Breast epithelium (tissue), 4 donors: ENCODE measurements around the gene TRPC3. TPM values are rescaled to one million over a fixed set of nuclear protein-coding genes. Genes with fewer than 3 reads are reported as not detected.

Experiments
- DNase-seq, 2 donors: peaks; one replicate each; pipeline ENCODE4 v3.0.0-alpha.2; 2019; ENCODE audit warnings: low spot score in 2 of 2
- H3K27ac ChIP-seq, 2 donors: fragments of 200-600 bp; sonication (generic) in 1 of 2; one replicate each; pipeline ENCODE4 v1.5.1; 2016 to 2019; ENCODE audit warnings: mild to moderate bottlenecking in 1 of 2
- H3K27me3 ChIP-seq, 2 donors: fragments of 200-600 bp; sonication (generic) in 1 of 2; one replicate each; pipeline versions ENCODE4 v1.5.1 to v1.6.0; 2017 to 2019; ENCODE audit warnings: control low read depth in 1 of 2, mild to moderate bottlenecking in 1 of 2
- H3K36me3 ChIP-seq: fragments of 200-600 bp; one replicate; pipeline ENCODE4 v1.5.1; 2019
- H3K4me1 ChIP-seq, 2 donors: fragments of 200-600 bp; sonication (generic); one replicate each; pipeline ENCODE4 v1.5.1; 2016 to 2019; ENCODE audit warnings: control low read depth in 1 of 2
- H3K4me3 ChIP-seq, 3 donors: fragments of 200-600 bp; sonication (generic); 1 replicate in 2 of 3; 2 replicates in 1 of 3; pipeline ENCODE4 v1.5.1; 2016 to 2019; ENCODE audit warnings: mild to moderate bottlenecking in 3 of 3, moderate library complexity in 2 of 3
- H3K9me3 ChIP-seq, 2 donors: fragments of 200-600 bp; sonication (generic) in 1 of 2; one replicate each; pipeline ENCODE4 v1.5.1; 2016 to 2019; ENCODE audit warnings: control low read depth in 1 of 2
- CTCF ChIP-seq, 3 donors: fragments of 450-650 bp; IDR thresholded peaks; one replicate each; pipeline ENCODE4 v1.5.1; 2016 to 2017; ENCODE audit warnings: antibody characterized with exemption in 3 of 3, mild to moderate bottlenecking in 3 of 3, moderate library complexity in 3 of 3
- POLR2A ChIP-seq: fragments of 450-650 bp; IDR thresholded peaks from one replicate; pipeline ENCODE4 v1.6.1; 2016; ENCODE audit warnings: antibody characterized with exemption, mild to moderate bottlenecking, moderate library complexity
- POLR2AphosphoS5 ChIP-seq, 3 donors: sonication (generic); formaldehyde crosslinking; IDR thresholded peaks; one replicate each; pipeline ENCODE4 v1.6.1; 2017; ENCODE audit warnings: antibody characterized with exemption in 3 of 3
- intact Hi-C: fragments of 100-400 bp; cut with DNase I; formaldehyde crosslinking; loops from one replicate; pipeline ENCODE4 v1.15.1; 2023; ENCODE audit warnings: low total_unique reads
- total RNA-seq, 3 donors: library from RNA; depleted of rRNA; stranded (reverse); fragments of >200 nt; gene quantifications; one replicate each; pipeline ENCODE4 v1.1.0, GENCODE V29; 2016

Gene TRPC3
- total RNA-seq, 3 donors from 2014 or later: 0.64 to 0.98 (median 0.88) TPM

GRCh38 chr4:121873604-121874003, 78.3 kb downstream of the TRPC3 start:
- DNase-seq: no peak
- Histone ChIP-seq H3K9me3 (no peaks in the 10 kb centered on the region), H3K4me3 (no peak overlapping the region), H3K36me3 (peaks cover 4% of the 10 kb centered on the region), H3K27me3 (no peaks in the 10 kb centered on the region), H3K27ac (no peak overlapping the region), H3K4me1 (no peaks in the 10 kb centered on the region)
- no peak for TF ChIP-seq CTCF (IDR thresholded peaks at IDR 0.05)
- TF ChIP-seq POLR2AphosphoS5 (IDR thresholded peaks at IDR 0.05): no peak
- intact Hi-C loops: no loop called here

- Histone ChIP-seq H3K4me3 (peak within 1 kb of the TSS; percentile 68 to 78 (median 75)), H3K27me3 (no peaks in the 10 kb centered on the region), H3K36me3 (peaks cover 3% of the 10 kb centered on the region), H3K4me1 (no peaks in the 10 kb centered on the region), H3K27ac (peak within 1 kb of the TSS; percentile 86 to 89), H3K9me3 (no peaks in the 10 kb centered on the region)
- TF ChIP-seq POLR2AphosphoS5 (IDR thresholded peaks at IDR 0.05) (peak in 2 of 3 donors; percentile 70 to 72), POLR2A (peak; percentile 48), CTCF (IDR thresholded peaks at IDR 0.05) (no peak)
- intact Hi-C loops: no loop called here
- DNase-seq: peak; percentile 92 to 95
Measured at GRCh38 chr4:121869841-121870822, 81.7 kb downstream of the TRPC3 start, which contains the start of gene BBS7. Gene BBS7 (minus strand): TSS chr4:121870474. CDS start chr4:121870313, 161 bp downstream.

GRCh38 chr4:121863799-121864198, 88.1 kb downstream of the TRPC3 start:
- Histone ChIP-seq H3K36me3 (peaks cover 5% of the 10 kb centered on the region), H3K27me3 (no peaks in the 10 kb centered on the region), H3K9me3 (no peaks in the 10 kb centered on the region), H3K4me3 (no peak overlapping the region), H3K4me1 (no peaks in the 10 kb centered on the region), H3K27ac (no peak overlapping the region)
- TF ChIP-seq POLR2A: no peak
- TF ChIP-seq CTCF (IDR thresholded peaks at IDR 0.05): no peak
- no peak for TF ChIP-seq POLR2AphosphoS5 (IDR thresholded peaks at IDR 0.05)
- intact Hi-C loops: no loop called here
- no peak for DNase-seq

GRCh38 chr4:121861426-121861825, 90.4 kb downstream of the TRPC3 start:
- Histone ChIP-seq H3K4me1 (no peaks in the 10 kb centered on the region), H3K27me3 (no peaks in the 10 kb centered on the region), H3K4me3 (no peak overlapping the region), H3K27ac (no peak overlapping the region), H3K36me3 (peaks cover 5% of the 10 kb centered on the region), H3K9me3 (no peaks in the 10 kb centered on the region)
- no peak for TF ChIP-seq CTCF (IDR thresholded peaks at IDR 0.05)
- TF ChIP-seq POLR2A: no peak
- TF ChIP-seq POLR2AphosphoS5 (IDR thresholded peaks at IDR 0.05): no peak
- DNase-seq: no peak
- intact Hi-C loops: no loop called here

GRCh38 chr4:121860121-121860520, 91.7 kb downstream of the TRPC3 start:
- no peaks in the 10 kb centered on the region for H3K27me3 ChIP-seq
- no peaks in the 10 kb centered on the region for H3K9me3 ChIP-seq
- intact Hi-C loops: no loop called here
- H3K27ac ChIP-seq: no peak overlapping the region
- H3K4me1 ChIP-seq: no peaks in the 10 kb centered on the region
- no peak for DNase-seq
- no peak for TF ChIP-seq POLR2AphosphoS5 (IDR thresholded peaks at IDR 0.05)
- no peak for TF ChIP-seq CTCF (IDR thresholded peaks at IDR 0.05)
- no peak for TF ChIP-seq POLR2A
- no peak overlapping the region for H3K4me3 ChIP-seq
- peaks cover 5% of the 10 kb centered on the region for H3K36me3 ChIP-seq
